Activated CD8-positive, alpha-beta memory T cell treated with anti-CD3 and anti-CD28 coated beads for 48 hours (primary cell): ENCODE results near the gene FAM234B.

Source experiments
- DNase-seq, 3 experiments: peaks; one replicate each; pipeline ENCODE4 v3.0.0-alpha.2; 2020; ENCODE audit warnings: low read depth in 2 of 3, low spot score in 2 of 3

Gene FAM234B, protein sequence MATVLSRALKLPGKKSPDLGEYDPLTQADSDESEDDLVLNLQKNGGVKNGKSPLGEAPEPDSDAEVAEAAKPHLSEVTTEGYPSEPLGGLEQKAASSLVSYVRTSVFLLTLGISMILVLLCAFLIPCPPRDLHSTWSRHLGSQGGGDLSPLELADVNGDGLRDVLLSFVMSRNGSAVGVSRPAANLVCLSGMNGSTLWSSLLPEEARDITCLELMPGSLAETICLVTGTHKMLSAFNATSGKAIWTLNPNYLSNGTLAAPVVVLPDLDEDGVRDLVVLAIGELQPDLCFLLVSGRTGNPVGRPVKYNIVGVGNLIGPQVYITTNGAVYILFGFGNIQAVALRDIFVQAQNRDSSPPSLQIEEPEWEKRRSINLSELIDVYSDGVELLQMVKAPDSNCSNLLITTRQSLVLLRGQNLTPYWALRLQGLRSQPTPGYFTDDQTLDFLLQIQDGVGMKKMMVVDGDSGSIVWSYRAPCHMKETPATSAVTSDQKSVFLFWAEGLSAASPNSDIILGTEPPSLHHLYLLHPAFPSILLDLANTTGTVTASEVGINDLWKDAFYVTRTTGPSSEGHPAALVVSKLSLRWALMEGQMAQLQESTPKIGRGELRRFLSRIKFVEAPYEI

DNA sequence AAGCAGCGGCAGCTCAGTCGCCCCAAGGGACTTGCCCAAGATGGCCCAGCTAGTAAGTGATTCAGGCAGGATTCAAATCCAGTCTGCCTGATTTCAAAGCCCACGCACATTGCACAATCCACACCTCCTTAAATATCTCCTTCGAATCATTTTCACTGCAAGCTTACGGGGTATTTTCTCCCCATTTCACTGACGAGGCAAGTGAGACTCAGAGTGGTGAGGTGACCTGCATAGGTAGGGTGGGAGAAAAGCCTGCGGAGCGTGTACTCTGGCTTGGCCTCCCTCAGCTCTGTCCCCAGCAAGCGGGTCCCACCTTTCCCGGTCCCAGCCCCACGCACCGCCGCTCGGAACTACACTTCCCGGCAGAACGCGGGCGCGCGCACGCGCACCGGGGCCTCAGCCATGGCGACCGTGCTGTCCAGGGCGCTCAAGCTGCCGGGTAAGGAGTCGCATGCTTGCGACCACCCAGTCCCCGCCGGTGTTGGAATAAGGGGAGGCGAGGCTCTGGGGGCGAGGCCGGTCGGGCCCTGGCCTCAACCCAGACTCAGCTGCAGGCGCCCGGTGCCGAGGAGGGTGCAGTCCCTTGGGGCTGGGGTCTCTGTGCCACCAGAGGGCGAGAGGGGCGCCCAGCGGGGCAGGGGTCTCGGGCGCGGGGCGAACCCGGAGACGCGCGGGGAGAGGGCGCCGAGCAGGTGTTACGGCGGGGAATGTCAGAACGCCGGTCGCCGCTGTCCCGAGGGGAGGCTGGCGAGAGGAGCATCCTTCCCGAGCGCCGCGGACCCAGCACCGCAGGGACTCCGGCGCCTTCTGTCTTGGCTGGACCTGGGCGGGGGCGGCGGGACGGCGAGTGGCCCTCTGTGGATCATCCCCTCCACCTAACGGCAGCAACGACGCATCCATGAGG, at the start of gene FAM234B:
Gene FAM234B (plus strand): TSS at position 380 of the 904 bp plus-strand sequence. CDS start 23 bp downstream, at position 403.
- DNase-seq = peak; percentile 40 to 69 (median 50)

DNA sequence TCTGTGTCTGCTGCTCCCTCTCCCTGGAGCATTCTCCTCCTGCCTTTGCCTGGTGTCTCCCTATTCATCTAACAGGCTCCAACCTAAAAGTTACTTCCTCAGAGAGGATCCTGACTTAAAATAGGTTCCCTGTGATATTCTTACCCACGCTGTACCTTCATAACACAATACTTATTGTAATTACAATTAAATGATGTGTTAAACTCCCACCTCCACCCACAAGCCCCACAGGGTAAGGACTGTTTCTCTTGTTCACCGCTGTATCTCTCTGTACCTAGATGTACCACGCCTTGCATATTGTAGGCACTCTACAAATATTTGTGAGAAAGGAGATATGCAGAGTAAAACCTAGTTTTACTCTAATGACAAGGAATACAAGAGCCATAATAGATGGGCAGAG, 49.1 kb upstream of the FAM234B start:
- no peak for DNase-seq

DNA sequence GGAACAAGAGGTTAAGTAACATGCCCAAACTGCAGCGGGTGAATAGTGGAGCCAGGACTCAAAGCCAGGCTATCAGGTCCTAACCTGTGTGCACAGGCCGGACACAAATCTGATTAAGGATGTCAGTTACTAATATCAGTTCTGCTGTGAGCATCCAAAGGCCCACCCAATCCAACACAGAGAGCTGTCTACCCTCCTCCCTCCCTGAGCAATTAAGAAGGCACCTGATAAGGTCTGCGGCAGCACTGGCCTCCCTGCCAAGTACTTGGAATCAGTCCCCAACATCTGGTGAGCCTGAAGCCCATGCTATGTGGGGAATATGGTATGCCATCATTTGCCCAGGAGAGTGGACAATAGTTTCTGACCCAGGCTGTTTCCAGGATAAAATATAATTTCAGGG, 48.0 kb upstream of the FAM234B start:
- DNase-seq = no peak

DNA sequence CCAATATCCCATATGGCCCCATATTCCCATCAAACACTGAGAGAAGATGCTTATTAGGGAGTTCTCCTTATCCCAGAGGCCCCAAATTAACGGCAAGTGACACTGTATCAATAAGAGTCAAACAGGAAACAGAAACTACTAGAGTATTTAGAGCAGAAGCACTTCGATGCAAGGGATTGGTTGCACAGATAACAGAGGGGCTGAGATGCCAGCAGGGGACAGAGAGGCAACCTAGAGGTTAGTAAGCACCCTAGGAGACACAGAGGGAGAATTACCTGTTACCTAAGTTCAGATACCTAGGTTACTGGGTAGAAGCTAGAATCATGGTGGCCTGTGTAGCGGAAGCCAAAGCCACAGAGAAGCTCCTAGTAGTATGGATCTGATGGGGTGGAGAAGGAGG, 47.0 kb upstream of the FAM234B start:
- DNase-seq = no peak

DNA sequence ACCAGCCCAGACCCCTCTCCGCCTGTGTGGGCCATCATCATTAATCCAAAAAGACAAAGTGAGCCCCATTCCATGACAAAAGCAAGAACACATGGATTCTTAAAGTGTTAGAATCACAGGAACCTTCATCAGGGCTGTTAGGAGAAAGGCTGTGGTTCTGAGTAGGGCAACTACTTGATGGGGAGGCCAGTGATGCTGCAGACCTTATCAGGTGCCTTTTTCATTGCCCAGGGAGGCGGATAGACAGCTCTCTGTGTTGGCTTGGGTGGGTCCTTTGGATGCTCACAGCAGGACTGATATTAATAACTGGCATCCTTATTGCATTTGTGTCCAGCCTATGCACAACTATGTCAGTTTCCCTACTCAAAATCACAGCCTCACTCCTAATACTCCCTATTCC, 46.4 kb upstream of the FAM234B start:
- no peak for DNase-seq

DNA sequence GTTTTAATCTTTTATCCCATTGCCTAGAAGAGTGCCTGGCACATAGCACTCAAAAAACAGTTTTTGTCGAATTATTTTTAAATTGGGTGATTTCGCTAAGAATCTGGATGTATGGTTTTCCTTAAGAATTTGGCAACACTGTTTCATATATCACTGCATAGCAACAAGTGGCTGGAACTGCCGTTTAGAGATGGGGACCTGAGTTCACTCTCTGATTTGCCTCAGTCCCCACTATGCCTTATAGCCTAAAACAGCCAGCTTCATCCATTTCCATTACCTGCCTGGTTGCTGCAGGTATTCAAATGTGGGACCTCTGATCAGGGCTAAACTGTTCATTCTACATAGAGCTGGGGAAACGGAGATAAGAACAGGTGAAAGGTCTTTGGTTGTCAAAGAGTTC, 45.9 kb upstream of the FAM234B start:
- DNase-seq = no peak

DNA sequence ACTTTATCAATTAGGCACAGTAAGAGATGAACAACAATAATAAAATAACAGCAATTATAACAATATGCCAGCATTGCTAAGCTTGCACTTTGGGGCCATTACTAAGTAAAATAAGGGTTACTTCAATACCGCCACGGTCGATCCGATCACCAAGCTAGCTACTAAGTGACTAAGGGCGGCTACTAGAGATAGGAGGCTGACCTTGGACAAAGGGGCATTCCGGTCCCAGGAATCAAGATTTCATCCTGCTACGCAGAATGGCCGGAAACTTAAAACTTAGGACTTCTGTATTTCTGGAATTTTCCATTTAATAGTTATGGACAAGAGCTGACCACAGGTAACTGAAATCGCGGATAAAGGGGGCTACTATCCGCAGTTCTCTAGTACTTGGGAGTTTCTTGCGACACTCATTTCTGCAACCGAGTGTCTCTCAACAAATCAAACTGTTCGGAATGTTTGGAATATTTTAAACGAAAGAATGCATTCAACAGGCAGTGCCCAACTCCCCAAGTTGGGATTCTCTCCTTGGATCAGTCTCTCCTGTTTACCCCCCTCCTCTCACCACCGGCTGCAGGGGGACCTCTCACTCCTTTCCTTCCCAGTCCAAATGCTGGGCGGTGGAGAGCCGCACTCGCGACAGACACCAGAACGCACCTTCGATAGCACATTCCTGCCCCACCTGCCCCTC, 44.8 kb upstream of the FAM234B start:
- DNase-seq = no peak

DNA sequence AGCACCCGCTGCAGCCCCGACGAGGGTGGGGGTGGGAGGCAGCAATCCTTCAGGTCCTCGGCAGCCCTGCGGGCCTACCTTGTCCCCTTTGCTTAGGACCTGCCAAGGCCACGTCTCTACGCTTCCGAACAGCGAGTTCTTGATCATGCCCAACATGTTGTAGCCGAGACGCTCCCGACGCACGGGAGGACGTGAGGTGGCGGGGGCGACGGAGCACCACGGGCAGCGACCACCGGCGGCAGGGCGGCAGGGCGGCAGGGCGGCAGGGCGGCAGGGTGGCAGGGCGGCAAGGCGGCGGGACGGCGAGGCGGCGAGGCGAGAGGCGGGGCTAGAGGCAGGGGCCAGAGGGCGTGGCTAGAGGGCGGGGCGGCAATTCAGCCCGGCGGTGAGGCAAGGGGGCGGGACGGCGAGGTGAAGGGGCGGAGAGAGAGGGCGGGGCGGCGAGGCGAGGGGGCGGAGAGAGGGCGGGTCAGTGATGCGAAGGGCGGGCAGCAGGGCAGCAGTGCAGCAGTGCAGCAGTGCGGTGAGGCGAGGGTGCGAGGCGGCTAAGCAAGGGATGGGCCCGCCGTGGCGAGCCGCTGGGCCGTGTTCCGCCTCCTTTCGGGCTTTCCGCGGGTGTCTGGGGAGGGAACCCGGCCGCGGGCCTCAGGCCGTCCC, 44.1 kb upstream of the FAM234B start, which contains the start of gene HEBP1:
Gene HEBP1 (minus strand): TSS at position 307 of the 657 bp plus-strand sequence. CDS start 151 bp downstream, at position 156.
- DNase-seq = peak; percentile 86 to 94 (median 92)

DNA sequence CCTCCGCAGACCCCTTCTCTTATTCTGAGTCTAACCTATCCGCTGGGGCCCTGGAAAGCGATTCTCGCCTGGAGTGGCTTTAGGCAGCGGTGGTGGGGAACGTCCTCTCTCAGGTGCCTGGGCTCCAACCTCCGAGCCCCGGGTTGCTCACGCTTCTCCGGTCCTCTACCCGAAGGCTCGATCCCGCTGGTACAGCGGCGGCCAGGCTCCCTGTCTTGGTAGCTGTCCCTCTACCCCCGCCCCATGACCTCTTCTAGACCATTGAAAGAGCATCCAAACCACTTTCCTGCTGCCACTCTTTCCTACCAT, 43.6 kb upstream of the FAM234B start:
- DNase-seq = no peak

DNA sequence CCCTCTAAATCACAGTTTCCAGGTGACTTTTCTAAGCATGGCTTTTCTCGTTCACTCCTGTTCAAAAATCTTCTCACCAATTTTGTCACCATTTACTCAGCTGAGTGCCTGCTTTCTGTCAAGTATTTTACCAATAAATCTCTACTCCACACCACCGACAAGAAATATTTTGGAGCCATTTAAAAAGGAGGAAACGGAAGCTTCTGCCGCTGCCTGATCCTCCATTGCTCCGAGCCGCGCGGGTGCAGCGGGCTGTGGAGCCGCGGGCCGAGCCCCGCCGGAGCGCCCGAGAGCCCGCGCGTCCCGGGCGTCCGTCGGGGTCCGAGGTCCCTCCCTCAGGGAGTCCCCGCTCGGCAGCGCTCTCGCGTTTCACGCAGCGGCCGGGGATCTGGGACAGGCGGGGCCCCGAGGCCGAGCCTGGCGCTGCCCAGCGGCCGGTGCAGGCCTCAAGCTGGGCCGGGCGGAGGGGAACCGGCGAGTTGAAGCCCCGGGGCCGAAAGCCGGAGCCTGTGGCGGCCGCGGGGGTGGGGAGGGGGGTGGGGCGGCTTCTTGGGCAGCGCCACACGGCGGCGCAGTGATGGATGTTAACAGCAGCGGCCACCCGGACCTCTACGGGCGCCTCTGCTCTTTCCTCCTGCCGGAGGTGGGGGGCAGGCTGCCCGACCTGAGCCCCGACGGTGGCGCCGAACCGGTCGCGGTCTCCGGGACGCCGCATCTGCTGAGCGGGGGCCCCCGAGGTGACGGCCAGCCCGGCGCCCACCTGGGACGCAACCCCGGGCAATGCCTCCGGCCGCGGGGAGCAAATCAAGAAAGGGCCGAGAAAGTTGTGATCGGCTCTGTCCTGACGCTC, 43.0 kb upstream of the FAM234B start:
- DNase-seq = peak in 1 of 3 experiments; percentile 12

DNA sequence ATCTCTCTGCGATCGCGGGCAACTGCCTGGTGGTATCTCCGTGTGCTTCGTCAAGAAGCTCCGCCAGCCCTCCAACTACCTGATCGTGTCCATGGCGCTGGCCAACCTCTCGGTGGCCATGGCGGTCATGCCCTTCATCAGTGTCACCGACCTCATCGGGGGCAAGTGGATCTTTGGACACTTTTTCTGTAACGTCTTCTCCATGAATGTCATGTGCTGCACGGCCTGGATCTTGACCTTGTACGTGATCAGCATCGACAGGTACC, 42.5 kb upstream of the FAM234B start:
- DNase-seq = no peak

DNA sequence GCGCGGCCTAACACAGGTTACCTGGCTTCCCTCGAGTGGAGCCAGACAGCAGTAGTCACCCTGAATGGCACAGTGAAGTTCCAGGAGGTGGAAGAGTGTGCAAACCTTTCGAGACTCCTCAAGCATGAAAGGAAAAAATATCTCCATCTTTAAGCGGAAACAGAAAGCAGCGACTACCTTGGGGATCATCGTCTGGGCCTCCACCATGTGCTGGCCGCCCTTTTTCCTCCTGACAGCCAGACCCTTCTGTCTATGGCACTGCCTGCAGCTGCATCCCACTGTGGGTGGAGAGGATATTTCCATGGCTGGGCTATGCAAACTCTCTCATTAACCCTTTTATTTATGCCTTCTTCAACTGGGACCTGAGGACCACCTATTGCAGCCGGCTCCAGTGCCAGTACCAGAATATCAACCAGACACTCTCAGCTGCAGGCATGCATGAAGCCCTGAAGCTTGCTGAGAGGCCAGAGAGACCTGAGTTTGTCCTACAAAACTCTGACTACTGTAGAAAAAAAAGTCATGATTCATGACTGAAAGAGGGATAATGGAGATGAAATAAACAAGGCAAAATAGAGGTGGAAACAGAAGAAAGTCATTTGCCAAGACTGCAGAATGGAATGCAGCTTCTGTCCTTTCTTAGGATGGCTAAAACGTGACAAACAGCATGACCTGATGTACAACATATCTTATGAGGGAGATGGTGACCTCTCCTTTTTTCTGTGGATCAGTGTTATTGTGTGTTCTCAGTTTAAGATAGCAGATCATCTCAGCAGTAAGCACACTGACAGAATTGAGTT, 41.7 kb upstream of the FAM234B start:
- DNase-seq = no peak

DNA sequence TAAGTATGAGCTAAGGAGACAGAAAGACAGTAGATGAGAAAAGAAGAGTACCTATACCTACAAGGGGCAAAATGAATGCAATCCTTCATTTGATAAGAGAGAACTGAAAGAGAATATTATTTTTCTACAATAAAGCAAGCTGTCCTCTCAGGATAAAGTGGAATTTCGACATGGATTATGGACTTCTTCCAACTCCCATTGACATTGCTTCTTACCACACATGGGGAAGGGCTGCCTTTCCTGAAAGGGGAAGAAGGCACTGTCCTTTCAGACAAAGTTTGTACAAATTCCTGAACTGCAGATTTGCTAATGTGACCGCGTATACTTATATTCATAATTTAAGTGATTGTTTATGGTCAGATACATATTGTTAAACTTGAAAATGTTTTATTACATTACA, 39.8 kb upstream of the FAM234B start:
- DNase-seq = no peak

DNA sequence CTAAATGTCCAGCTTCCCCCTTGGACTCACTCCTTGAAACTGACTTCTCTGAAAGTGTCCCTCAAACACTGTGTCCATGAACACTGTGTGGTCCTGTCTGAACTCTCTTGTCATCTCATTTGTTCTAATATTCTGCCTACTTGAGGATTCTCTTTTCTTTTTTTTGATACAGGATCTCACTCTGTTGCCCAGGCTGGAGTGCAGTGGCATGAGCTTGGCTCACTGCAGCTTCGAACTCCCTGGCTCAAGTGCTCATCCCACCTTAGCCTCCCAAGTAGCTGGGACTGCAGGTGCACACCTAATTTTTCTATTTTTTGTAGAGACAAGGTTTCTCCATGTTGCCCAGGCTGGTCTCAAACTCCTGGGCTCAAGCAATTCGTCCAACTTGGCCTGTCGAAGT, 39.2 kb upstream of the FAM234B start:
- no peak for DNase-seq

DNA sequence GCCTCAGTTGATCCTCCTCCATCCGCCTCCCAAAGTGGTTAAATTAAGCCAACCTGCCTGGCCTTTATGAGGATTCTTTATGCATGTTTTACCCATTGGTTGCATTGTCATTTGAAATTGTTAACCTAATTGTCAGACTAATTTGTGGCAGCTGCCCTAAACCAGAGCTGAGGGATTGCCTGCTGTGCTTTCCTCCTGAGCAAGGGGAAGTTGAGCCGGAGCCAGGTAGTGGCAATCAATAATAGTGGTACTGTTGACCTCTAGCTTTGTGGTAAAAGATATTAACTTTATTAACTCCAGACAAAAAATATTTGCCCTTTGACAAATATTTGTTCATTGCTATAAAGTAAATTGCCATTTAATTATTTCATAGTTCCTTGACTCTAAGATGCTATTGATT, 38.5 kb upstream of the FAM234B start:
- DNase-seq = no peak

DNA sequence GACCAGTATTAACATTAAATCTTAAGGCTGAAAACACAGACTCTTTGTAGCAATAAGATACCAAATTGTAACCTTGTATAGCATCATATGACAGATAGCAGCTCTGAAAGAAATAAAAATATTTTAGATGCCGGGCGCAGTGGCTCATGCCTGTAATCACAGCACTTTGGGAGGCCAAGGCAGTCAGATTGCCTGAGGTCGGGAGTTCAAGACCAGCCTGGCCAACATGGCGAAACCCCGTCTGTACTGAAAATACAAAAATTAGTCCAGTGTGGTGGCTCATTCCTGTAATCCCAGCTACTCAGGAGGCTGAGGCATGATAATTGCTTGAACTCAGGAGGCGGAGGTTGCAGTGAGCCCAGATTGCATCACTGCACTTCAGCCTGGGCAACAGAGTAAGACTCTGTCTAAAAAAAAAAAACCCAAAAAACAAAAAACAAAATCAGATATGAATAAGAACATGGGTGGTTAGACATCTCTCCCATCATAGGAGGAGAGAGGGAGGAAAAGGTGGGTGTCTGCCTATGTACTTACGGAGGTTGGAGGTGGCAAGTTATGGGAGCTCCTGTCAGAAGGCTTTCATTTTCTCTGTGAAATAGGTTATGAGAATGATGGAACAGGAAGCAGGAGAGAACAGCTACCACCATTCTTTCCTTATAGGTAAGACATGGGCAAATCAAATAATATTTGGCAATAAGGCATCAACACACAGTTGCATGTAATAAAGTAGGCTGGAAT, 36.5 kb upstream of the FAM234B start:
- DNase-seq = no peak

DNA sequence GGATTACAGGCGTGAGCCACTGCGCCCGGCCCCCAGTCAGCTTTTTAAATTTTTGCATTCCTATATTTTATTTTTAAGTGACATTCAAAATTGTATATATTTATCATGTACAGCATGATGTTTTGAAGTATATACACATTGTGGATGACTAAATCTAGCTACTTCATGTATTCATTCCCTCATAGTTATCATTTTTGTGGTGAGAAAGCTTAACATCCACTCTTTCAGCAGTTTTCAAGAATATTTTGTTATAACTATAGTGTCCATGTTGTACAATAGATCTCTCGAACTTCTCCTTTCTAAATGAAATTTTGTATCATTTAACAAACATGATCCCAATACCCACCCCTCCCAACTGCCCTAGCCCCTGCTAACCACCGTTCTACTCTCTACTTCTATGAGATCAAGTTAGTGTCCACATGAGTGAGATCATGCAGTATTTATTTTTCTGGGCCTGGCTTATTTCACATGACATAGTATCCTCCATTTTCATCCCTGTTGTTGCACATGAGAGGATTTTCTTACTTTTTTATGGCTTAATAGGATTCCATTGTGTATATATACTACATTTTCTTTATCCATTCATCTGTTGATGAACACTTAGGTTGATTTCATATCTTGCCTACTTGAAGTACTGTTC, 35.3 kb upstream of the FAM234B start:
- DNase-seq = no peak

DNA sequence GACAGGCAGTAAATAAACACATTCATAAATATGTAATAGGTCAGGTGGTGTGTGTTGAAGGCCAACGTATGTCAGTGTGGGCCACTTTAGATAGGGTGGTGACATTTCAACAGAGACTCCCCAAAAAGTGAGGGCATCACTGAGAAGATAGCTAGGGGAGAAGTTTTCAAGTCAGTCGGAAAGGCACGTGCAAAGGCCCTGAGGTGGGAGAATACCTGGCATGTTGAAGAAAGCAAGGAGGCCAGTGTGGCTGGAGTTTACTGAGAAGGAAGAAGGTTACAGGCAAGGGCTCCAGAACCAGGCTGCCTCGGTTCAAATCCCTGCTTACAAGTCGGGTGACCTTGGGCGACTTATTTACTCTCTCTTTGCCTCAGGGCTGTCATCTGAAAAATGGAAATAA, 33.1 kb upstream of the FAM234B start:
- DNase-seq = no peak
